H9 (cell line): Measurements from ENCODE around the gene NDUFC2. TPM values are rescaled to one million over a fixed set of nuclear protein-coding genes. Genes with fewer than 3 reads are reported as not detected.

ENCODE experiments used
- DNase-seq: peaks from one replicate; pipeline ENCODE4 v3.0.0-alpha.2; 2017
- H2AFZ ChIP-seq: one replicate; pipeline ENCODE4 v1.6.1; 2013; ENCODE audit warnings: mild to moderate bottlenecking, low read length, control low read depth, moderate library complexity
- H2AK5ac ChIP-seq: 2 replicates; pipeline ENCODE4 v1.6.1; 2013; ENCODE audit warnings: low read length, control low read depth, mixed read lengths; ENCODE audit not compliant: insufficient read length
- H2BK120ac ChIP-seq: one replicate; pipeline ENCODE4 v1.6.1; 2013; ENCODE audit warnings: low read depth, mild to moderate bottlenecking, low read length, control low read depth, inconsistent platforms; ENCODE audit not compliant: poor library complexity, severe bottlenecking
- H2BK12ac ChIP-seq: 2 replicates; pipeline ENCODE4 v1.6.1; 2013; ENCODE audit warnings: low read length, control low read depth, mixed read lengths, low read depth; ENCODE audit not compliant: insufficient read length
- H2BK15ac ChIP-seq: 2 replicates; pipeline ENCODE4 v1.6.1; 2013; ENCODE audit warnings: low read depth, low read length, control low read depth
- H2BK20ac ChIP-seq: one replicate; pipeline ENCODE4 v1.6.1; 2013; ENCODE audit warnings: low read depth, mild to moderate bottlenecking, low read length, control low read depth, inconsistent platforms; ENCODE audit not compliant: poor library complexity, severe bottlenecking
- H2BK5ac ChIP-seq: 2 replicates; pipeline ENCODE4 v1.6.1; 2013; ENCODE audit warnings: low read length, control low read depth, mixed read lengths; ENCODE audit not compliant: insufficient read length
- H3K14ac ChIP-seq: 2 replicates; pipeline ENCODE4 v1.6.1; 2013; ENCODE audit warnings: low read length, control low read depth; ENCODE audit not compliant: insufficient read depth
- H3K18ac ChIP-seq: 2 replicates; pipeline ENCODE4 v1.6.1; 2013; ENCODE audit warnings: low read depth, mild to moderate bottlenecking, mixed read lengths, low read length, control low read depth; ENCODE audit not compliant: insufficient read length
- H3K23ac ChIP-seq: 2 replicates; pipeline ENCODE4 v1.6.1; 2013; ENCODE audit warnings: low read length, control low read depth, mixed read lengths, low read depth; ENCODE audit not compliant: insufficient read length
- H3K23me2 ChIP-seq: 2 replicates; pipeline ENCODE4 v1.6.1; 2013; ENCODE audit warnings: low read depth, mild to moderate bottlenecking, mixed read lengths, low read length, control low read depth; ENCODE audit not compliant: insufficient read length, poor library complexity, severe bottlenecking
- H3K27ac ChIP-seq: 2 replicates; pipeline ENCODE4 v1.5.1; 2013; ENCODE audit warnings: low read length, control low read depth, mixed read lengths, low read depth; ENCODE audit not compliant: insufficient read length
- H3K27me3 ChIP-seq: 2 replicates; pipeline ENCODE4 v1.6.1; 2013; ENCODE audit warnings: low read length, control low read depth, inconsistent platforms; ENCODE audit not compliant: insufficient read depth
- H3K4ac ChIP-seq: 2 replicates; pipeline ENCODE4 v1.6.1; 2013; ENCODE audit warnings: low read depth, mild to moderate bottlenecking, control low read depth, inconsistent platforms, low read length, moderate library complexity
- H3K4me1 ChIP-seq: 2 replicates; pipeline ENCODE4 v1.6.1; 2013; ENCODE audit warnings: low read length, control low read depth, inconsistent platforms; ENCODE audit not compliant: insufficient read depth
- H3K4me2 ChIP-seq: 2 replicates; pipeline ENCODE4 v1.6.1; 2013; ENCODE audit warnings: low read length, control low read depth, mixed read lengths; ENCODE audit not compliant: insufficient read length, insufficient read depth
- H3K56ac ChIP-seq: 2 replicates; pipeline ENCODE4 v1.6.1; 2013; ENCODE audit warnings: low read depth, mild to moderate bottlenecking, mixed read lengths, low read length, control low read depth; ENCODE audit not compliant: insufficient read length
- H3K79me1 ChIP-seq: 2 replicates; pipeline ENCODE4 v1.6.1; 2013; ENCODE audit warnings: low read depth, mild to moderate bottlenecking, moderate library complexity, low read length, control low read depth, inconsistent platforms; ENCODE audit not compliant: insufficient read depth, poor library complexity, severe bottlenecking
- H3K79me2 ChIP-seq: 2 replicates; pipeline ENCODE4 v1.6.1; 2013; ENCODE audit warnings: low read length, control low read depth, inconsistent platforms; ENCODE audit not compliant: insufficient read depth
- H3K9ac ChIP-seq: 2 replicates; pipeline ENCODE4 v1.6.1; 2013; ENCODE audit warnings: low read length, control low read depth, mixed read lengths; ENCODE audit not compliant: insufficient read length; ENCODE audit errors: extremely low read depth
- H3K9me3 ChIP-seq: one replicate; pipeline ENCODE4 v1.6.1; 2013; ENCODE audit warnings: low read depth, low read length, inconsistent platforms; ENCODE audit not compliant: control insufficient read depth
- H3T11ph ChIP-seq: one replicate; pipeline ENCODE4 v1.6.1; 2013; ENCODE audit warnings: mild to moderate bottlenecking, low read length, control low read depth, inconsistent platforms
- H4K20me1 ChIP-seq: one replicate; pipeline ENCODE4 v1.6.1; 2013; ENCODE audit not compliant: control insufficient read depth, insufficient read length, insufficient read depth
- H4K5ac ChIP-seq: 2 replicates; pipeline ENCODE4 v1.6.1; 2013; ENCODE audit warnings: low read depth, mild to moderate bottlenecking, mixed read lengths, low read length, control low read depth; ENCODE audit not compliant: insufficient read length
- H4K8ac ChIP-seq: replicated peaks from 2 replicates; pipeline ENCODE4 v1.6.1; 2013; ENCODE audit warnings: low read length, control low read depth, mixed read lengths, low read depth; ENCODE audit not compliant: insufficient read length
- H4K91ac ChIP-seq: 2 replicates; pipeline ENCODE4 v1.6.1; 2013; ENCODE audit warnings: low read depth, mild to moderate bottlenecking, moderate library complexity, mixed read lengths, low read length, control low read depth; ENCODE audit not compliant: insufficient read length
- H3K27ac Mint-ChIP-seq, 3 experiments: 2 replicates in 2 of 3; 3 replicates in 1 of 3; pipeline ENCODE4 v1.8.0; 2020 to 2021; ENCODE audit warnings: mixed read lengths in 3 of 3, mild to moderate bottlenecking in 1 of 3, moderate library complexity in 1 of 3
- H3K27me3 Mint-ChIP-seq: 2 replicates; pipeline ENCODE4 v1.8.0; 2021; ENCODE audit warnings: low read depth, mild to moderate bottlenecking, moderate library complexity, mixed read lengths
- H3K36me3 Mint-ChIP-seq, 3 experiments: 2 replicates in 2 of 3; 3 replicates in 1 of 3; pipeline ENCODE4 v1.8.0; 2020 to 2021; ENCODE audit warnings: low read depth in 3 of 3, mixed read lengths in 3 of 3; ENCODE audit not compliant: insufficient read depth in 1 of 3
- H3K4me1 Mint-ChIP-seq, 2 experiments: 2 replicates each; pipeline ENCODE4 v1.8.0; 2020; ENCODE audit warnings: mixed read lengths in 2 of 2
- H3K4me3 Mint-ChIP-seq, 2 experiments: 2 replicates in 1 of 2; 3 replicates in 1 of 2; pipeline ENCODE4 v1.8.0; 2020 to 2021; ENCODE audit warnings: mild to moderate bottlenecking in 2 of 2, mixed read lengths in 2 of 2, moderate library complexity in 1 of 2
- H3K9me3 Mint-ChIP-seq, 2 experiments: 2 replicates in 1 of 2; 3 replicates in 1 of 2; pipeline ENCODE4 v1.8.0; 2020; ENCODE audit warnings: mild to moderate bottlenecking in 2 of 2, mixed read lengths in 2 of 2, moderate library complexity in 1 of 2
- WGBS: extraction: QIAGEN DNeasy Blood & Tissue Kit; methylation state at CpG from one replicate; pipeline ENCODE4 v1.1.7; 2013; ENCODE audit warnings: missing lambda C conversion rate, low lambda C conversion rate, mixed read lengths; ENCODE audit not compliant: insufficient read length; ENCODE audit errors: extremely low coverage; 5-methylcytosine and 5-hydroxymethylcytosine counted together
- total RNA-seq: library from RNA; stranded (reverse); gene quantifications from 2 replicates; pipeline ENCODE4 v1.2.1, GENCODE V29; 2021
- TF ChIP-seq, protein P1 (sequence below): fragments of 200-600 bp; sonication (generic); conservative IDR thresholded peaks from 3 replicates; pipeline ENCODE4 v1.8.0; 2021; ENCODE audit warnings: antibody characterized with exemption, mild to moderate bottlenecking

Gene NDUFC2
- total RNA-seq, 1 experiment from 2014 or later, result 247 TPM

DNA sequence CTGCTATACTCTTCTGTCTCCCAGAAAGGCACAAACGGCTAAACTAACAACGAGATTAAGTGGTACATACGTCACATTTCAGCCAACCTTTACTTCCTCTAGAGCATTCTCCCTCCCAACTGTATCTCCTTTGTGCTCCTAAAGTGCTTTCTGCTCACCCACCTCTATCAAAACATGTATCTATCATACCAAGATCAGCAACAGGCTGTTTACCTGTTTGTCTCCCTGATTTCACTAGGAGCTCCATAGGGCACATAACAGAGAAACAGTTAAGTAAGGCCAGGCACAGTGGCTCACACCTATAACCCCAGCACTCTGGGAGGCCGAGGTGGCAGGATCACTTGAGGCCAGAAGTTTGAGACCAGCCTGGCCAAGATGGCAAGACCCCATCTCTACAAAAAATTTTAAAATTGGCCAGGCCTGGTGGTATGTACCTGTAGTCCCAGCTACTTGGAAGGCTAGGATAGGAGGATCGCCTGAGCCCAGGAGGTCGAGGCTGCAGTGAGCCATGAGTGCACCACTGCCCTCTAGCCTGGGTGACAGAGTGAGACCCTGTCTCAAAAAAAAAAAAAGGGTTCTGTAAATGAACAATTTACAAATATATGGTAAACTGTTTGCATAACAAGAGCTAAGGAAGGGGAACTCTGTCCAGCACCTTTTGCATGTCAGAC lies 2.8 kb downstream of the NDUFC2 start:
- Histone ChIP-seq H3K14ac (no peak overlapping the region), H2BK120ac (no peak overlapping the region), H2BK5ac (no peak overlapping the region), H2BK20ac (no peak overlapping the region), H3K9me3 (no peaks in the 10 kb centered on the region), H3T11ph (no peak overlapping the region), H3K79me1 (no peaks in the 10 kb centered on the region), H2BK15ac (no peak overlapping the region), H3K79me2 (peaks cover 17% of the 10 kb centered on the region; the same call in 1 of the 2 replicates), H4K91ac (no peak overlapping the region), H3K23me2 (peaks cover 8% of the 10 kb centered on the region), H3K27me3 (no peaks in the 10 kb centered on the region), H3K4me2 (no peak overlapping the region), H3K23ac (no peak overlapping the region), H4K8ac (no peak overlapping the region), H3K9ac (no peak overlapping the region), H4K5ac (no peak overlapping the region), H2AFZ (no peak overlapping the region), H2BK12ac (no peak overlapping the region), H3K56ac (no peak overlapping the region), H3K27ac (no peak overlapping the region), H3K4me1 (no peaks in the 10 kb centered on the region), H2AK5ac (no peak overlapping the region), H4K20me1 (no peaks in the 10 kb centered on the region), H3K18ac (no peak overlapping the region), H3K4ac (no peak overlapping the region)
- H3K27ac Mint-ChIP-seq, result no peak overlapping the region
- H3K4me1 Mint-ChIP-seq, result peaks cover 11 to 16% of the 10 kb centered on the region in 2 experiments
- no peak for DNase-seq
- TF ChIP-seq, protein P1, sequence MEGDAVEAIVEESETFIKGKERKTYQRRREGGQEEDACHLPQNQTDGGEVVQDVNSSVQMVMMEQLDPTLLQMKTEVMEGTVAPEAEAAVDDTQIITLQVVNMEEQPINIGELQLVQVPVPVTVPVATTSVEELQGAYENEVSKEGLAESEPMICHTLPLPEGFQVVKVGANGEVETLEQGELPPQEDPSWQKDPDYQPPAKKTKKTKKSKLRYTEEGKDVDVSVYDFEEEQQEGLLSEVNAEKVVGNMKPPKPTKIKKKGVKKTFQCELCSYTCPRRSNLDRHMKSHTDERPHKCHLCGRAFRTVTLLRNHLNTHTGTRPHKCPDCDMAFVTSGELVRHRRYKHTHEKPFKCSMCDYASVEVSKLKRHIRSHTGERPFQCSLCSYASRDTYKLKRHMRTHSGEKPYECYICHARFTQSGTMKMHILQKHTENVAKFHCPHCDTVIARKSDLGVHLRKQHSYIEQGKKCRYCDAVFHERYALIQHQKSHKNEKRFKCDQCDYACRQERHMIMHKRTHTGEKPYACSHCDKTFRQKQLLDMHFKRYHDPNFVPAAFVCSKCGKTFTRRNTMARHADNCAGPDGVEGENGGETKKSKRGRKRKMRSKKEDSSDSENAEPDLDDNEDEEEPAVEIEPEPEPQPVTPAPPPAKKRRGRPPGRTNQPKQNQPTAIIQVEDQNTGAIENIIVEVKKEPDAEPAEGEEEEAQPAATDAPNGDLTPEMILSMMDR, result no peak
- no peak overlapping the region for H3K4me3 Mint-ChIP-seq
- H3K9me3 Mint-ChIP-seq, result no peaks in the 10 kb centered on the region; a peak in 1 of 5 replicates
- H3K36me3 Mint-ChIP-seq, result peaks cover 5 to 18% (median 11%) of the 10 kb centered on the region in 3 experiments; a peak in 6 of 7 replicates
- H3K27me3 Mint-ChIP-seq, result peaks cover 8% of the 10 kb centered on the region
- no CpG with 5 or more reads among the region's 6 CpGs for WGBS
